HEK293T (cell line): ENCODE results near the gene HIGD2B.
"Not testable (repeated sequence)": the region's sequence is repeated elsewhere in the genome, so short reads cannot be mapped to it uniquely, and the experiment has no call there.

Experiments
- CTCF ChIA-PET: fragments of 350-600 bp; formaldehyde crosslinking; extraction: SDS; loops from one replicate; lab custom pipeline; 2021; ENCODE audit warnings: antibody characterized with exemption, inconsistent platforms; lab: Yijun Ruan, JAX
- POLR2A ChIA-PET: fragments of 350-600 bp; formaldehyde crosslinking; extraction: SDS; loops from one replicate; lab custom pipeline; 2020; ENCODE audit warnings: antibody characterized with exemption, inconsistent platforms; lab: Yijun Ruan, JAX
- DNase-seq: peaks from one replicate; pipeline ENCODE4 v3.0.0; 2012; ENCODE audit warnings: mixed read lengths; ENCODE audit errors: extremely low spot score
- ZNF384 ChIP-seq: fragments of 450-650 bp; IDR thresholded peaks from 2 replicates; pipeline ENCODE4 v1.6.1; 2016

The HIGD2B gene

DNA sequence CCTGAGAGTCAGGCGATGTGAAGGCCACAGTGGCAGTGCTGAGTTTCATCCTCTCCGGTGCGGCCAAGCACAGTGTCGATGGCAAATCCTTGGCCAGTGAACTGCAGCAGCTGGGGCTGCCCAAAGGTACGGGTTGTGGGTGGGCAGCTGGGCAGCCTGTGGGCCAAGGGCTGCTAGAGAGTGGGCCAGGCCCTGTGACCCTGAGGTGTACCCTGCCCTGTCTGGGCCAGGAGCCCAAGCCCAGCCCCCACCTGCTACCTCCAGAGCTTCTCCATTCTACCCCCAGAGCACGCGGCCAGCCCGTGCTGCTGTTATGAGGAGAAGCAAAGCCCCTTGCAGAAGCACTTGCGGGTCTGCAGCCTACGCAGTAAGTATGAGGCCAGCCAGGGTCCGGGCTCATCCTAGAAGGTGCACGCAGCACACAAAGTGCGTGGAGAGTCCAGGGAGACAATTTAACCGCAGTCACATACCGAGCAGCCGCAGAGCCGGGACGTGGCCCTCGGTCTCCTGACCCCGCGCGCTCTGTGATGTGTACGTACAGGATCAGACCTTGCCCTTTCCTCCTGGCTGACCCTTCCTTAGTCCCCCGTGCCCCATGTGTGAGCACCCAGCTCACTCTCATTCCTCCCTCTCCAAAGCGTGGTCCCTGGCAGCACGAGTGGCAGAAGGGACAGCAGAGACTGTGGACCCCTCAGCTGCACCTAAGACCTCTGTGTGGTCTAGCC, 46.1 kb downstream of the HIGD2B start:
- POLR2A ChIA-PET, DNase-seq, CTCF ChIA-PET: not testable (repeated sequence)

DNA sequence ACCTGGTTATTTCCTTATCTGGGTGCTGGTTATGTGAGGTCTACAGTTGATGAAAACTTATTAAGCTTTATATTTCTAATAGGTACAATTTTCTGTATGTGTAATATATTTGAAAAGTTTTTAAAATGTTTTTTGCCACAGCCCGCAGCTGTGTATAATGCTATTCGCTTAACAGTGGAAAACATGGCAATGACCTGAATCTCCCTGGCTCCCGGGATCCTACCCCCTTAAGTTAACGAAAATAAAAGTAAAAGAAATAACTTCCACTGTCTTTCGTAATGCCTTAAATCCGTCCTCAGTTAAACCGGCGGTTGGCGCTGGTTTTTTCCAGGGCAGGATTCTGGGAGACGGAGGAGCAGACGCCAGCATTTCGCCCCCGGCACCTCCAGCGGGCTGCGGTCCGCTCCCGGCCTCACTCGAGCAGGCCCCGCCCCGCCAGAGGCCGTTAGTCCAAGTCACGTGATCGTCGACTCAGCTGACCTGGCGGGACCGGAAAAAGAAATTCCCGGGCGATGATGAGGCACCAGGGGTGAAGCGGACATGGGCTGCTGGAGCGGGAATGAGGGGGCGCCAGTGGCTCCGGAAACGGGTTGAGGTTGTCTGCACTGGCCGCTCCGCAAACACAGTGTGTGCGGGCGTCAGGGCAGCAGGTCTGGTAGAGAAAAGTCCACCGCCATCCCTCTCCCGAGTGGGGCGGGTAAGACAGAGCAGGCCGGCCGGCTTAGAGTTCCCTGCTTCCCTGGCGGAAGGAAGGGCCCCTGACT, 49.3 kb downstream of the HIGD2B start:
- CTCF ChIA-PET, DNase-seq, POLR2A ChIA-PET: not testable (repeated sequence)

- POLR2A ChIA-PET, DNase-seq: not testable (repeated sequence)
- CTCF ChIA-PET = interaction anchor here (0.6 kb wide), 1 partner anchor 35 kb away, joined by 3 read pairs; no protein-coding TSS in a partner anchor
Measured at GRCh38 chr15:72629068-72629570, 56.9 kb downstream of the HIGD2B start.

DNA sequence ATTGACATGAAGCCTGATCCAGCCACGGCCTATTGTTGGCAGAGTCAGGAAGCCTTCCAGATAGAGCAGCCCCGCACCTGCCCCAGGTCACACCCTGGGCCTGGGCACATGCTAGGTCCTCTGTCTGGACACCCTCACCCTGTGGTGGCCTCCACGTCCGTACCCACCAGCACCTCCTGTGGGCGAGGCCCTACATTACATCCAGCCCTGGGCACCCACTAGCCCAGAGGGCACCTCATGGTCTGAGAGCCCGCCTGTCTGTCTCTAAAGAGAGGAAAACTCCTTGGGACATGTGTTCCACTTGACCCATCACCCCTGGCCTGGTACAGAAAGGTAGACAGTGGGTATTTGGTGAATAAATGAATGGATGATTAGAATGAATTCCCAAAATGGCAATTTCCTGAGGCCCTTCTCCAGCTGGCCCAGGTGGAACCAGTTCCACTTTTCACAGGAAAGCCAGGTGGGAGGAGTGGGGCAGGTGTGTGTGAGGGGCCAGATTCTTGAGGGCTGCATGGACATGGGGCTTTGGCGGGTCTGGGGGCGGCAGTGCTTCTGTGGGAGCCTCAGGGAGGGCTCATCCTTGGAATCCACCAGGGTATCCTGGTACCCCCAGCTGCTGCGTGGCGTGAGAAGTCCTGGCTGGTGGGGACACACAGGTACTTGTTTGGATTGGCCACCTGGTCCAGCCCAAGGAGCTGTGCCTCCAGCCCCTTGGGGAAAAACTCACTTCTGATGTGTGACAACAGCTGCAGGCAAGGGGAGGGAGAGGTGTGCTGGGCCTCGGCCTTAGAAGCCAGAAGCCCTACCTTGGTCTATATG, 57.5 kb downstream of the HIGD2B start:
- CTCF ChIA-PET = interaction anchor here (0.6 kb wide), 1 partner anchor 35 kb away, joined by 3 read pairs; no protein-coding TSS in a partner anchor
- DNase-seq = peak; percentile 23
- POLR2A ChIA-PET = not testable (repeated sequence)

GRCh38 chr15:72626153-72626552, 59.8 kb downstream of the HIGD2B start:
- DNase-seq, POLR2A ChIA-PET: not testable (repeated sequence)
- CTCF ChIA-PET = interaction anchor here (1.4 kb wide), 1 partner anchor 26 kb away, joined by 6 read pairs; no protein-coding TSS in a partner anchor
- peak; percentile 78 for TF ChIP-seq ZNF384
